DMS153 (cell line): Measurements from ENCODE around the gene APOBEC3B.
"Not testable (repeated sequence)": the region's sequence is repeated elsewhere in the genome, so short reads cannot be mapped to it uniquely, and the experiment has no call there.

Source experiments
- DNase-seq: peaks from one replicate; lab custom pipeline; 2025; lab: John Stamatoyannopoulos, UW

APOBEC3B gene

GRCh38 chr22:38951734-38952133 is 30.4 kb upstream of the APOBEC3B start:
- no peak for DNase-seq

GRCh38 chr22:38952281-38952993 is 29.7 kb upstream of the APOBEC3B start:
- no peak for DNase-seq

GRCh38 chr22:38953091-38953490 is 29.1 kb upstream of the APOBEC3B start:
- no peak for DNase-seq

- DNase-seq = no peak
These were observed 28.4 kb upstream of the APOBEC3B start for GRCh38 chr22:38953577-38954413.

- DNase-seq = no peak
These were observed 27.6 kb upstream of the APOBEC3B start for GRCh38 chr22:38954414-38955043.

- DNase-seq = no peak
These were observed 26.8 kb upstream of the APOBEC3B start for GRCh38 chr22:38955250-38955905.

GRCh38 chr22:38955926-38956325 is 26.2 kb upstream of the APOBEC3B start:
- no peak for DNase-seq

- no peak for DNase-seq
These were observed 25.6 kb upstream of the APOBEC3B start for GRCh38 chr22:38956551-38956950.

GRCh38 chr22:38957046-38957770 is 24.9 kb upstream of the APOBEC3B start, which contains the start of gene APOBEC3A:
Gene APOBEC3A (plus strand): TSS chr22:38957609. CDS start chr22:38957692, 83 bp downstream.
- no peak for DNase-seq

- no peak for DNase-seq
These were observed 24.1 kb upstream of the APOBEC3B start for GRCh38 chr22:38957808-38958650.

GRCh38 chr22:38958651-38958943 is 23.6 kb upstream of the APOBEC3B start:
- DNase-seq = not testable (repeated sequence)

GRCh38 chr22:38959590-38959989 is 22.6 kb upstream of the APOBEC3B start:
- DNase-seq = no peak

GRCh38 chr22:38960673-38961072 is 21.5 kb upstream of the APOBEC3B start:
- DNase-seq = not testable (repeated sequence)

- peak; percentile 25 for DNase-seq
These were observed 18.8 kb upstream of the APOBEC3B start for GRCh38 chr22:38963291-38963738.

GRCh38 chr22:38963872-38964271 is 18.3 kb upstream of the APOBEC3B start:
- no peak for DNase-seq

GRCh38 chr22:38964306-38964705 is 17.8 kb upstream of the APOBEC3B start:
- DNase-seq = no peak

GRCh38 chr22:38964989-38965388 is 17.2 kb upstream of the APOBEC3B start:
- DNase-seq = no peak

- DNase-seq = no peak
These were observed 16.4 kb upstream of the APOBEC3B start for GRCh38 chr22:38965614-38966379.

- DNase-seq = no peak
These were observed 15.8 kb upstream of the APOBEC3B start for GRCh38 chr22:38966380-38966702.

GRCh38 chr22:38966942-38967341 is 15.2 kb upstream of the APOBEC3B start:
- DNase-seq = no peak
